B cell (primary cell): ENCODE results near the gene HNF1B. TPM values are rescaled to one million over a fixed set of nuclear protein-coding genes. Genes with fewer than 3 reads are reported as not detected.

ENCODE experiments used
- ATAC-seq: fragments of 200-7000 bp; cut with Tn5 transposase; one replicate; pipeline ENCODE4 v1.10.0; 2021; ENCODE audit warnings: low read depth, mild to moderate bottlenecking, moderate number of reproducible peaks, moderate library complexity
- CTCF ChIA-PET: fragments of 350-600 bp; sonication (Branson Sonifier 250); formaldehyde crosslinking; loops from one replicate; lab custom pipeline; 2021; ENCODE audit warnings: antibody characterized with exemption, inconsistent platforms; lab: Charles Lee
- POLR2A ChIA-PET: fragments of 350-600 bp; sonication (Branson Sonifier 250); formaldehyde crosslinking; loops from one replicate; lab custom pipeline; 2021; ENCODE audit warnings: antibody characterized with exemption; lab: Charles Lee
- DNase-seq: peaks from one replicate; pipeline ENCODE4 v3.0.0; 2013
- H2AFZ ChIP-seq: 2 replicates; pipeline ENCODE4 v1.6.1; 2012; ENCODE audit warnings: mild to moderate bottlenecking, low read depth, low read length; ENCODE audit not compliant: insufficient read depth, poor library complexity, severe bottlenecking
- H3K27ac ChIP-seq, 2 donors: 1 replicate in 1 of 2; 2 replicates in 1 of 2; pipeline ENCODE4 v1.5.1; 2012 to 2013; ENCODE audit warnings: low read length in 2 of 2, mild to moderate bottlenecking in 2 of 2, moderate library complexity in 1 of 2
- H3K27me3 ChIP-seq, 4 experiments: fragments of 200-600 bp in 1 of 4; sonication (generic) in 1 of 4; replicated peaks in 1 of 4; 1 replicate in 2 of 4; 2 replicates in 2 of 4; pipeline versions ENCODE4 v1.6.1 to v1.7.0; 2013 to 2016; ENCODE audit warnings: low read length in 3 of 4, mild to moderate bottlenecking in 2 of 4, mixed read lengths in 1 of 4, moderate library complexity in 1 of 4; ENCODE audit not compliant: insufficient read depth in 4 of 4, control insufficient read depth in 3 of 4; ENCODE audit errors: control extremely low read depth in 1 of 4
- H3K36me3 ChIP-seq, 2 experiments: replicated peaks in 1 of 2; 1 replicate in 1 of 2; 2 replicates in 1 of 2; pipeline versions ENCODE4 v1.6.1 to v1.7.1; 2013; ENCODE audit warnings: low read length in 1 of 2; ENCODE audit not compliant: insufficient read depth in 2 of 2, control insufficient read depth in 1 of 2; ENCODE audit errors: control extremely low read depth in 1 of 2, extremely low read depth in 1 of 2
- H3K4me1 ChIP-seq, 2 donors: fragments of 200-600 bp in 1 of 2; sonication (generic) in 1 of 2; 1 replicate in 1 of 2; 2 replicates in 1 of 2; pipeline versions ENCODE4 v1.5.1 to v1.6.1; 2013 to 2017; ENCODE audit warnings: low read length in 2 of 2; ENCODE audit not compliant: control insufficient read depth in 2 of 2, insufficient read depth in 2 of 2
- H3K4me2 ChIP-seq: replicated peaks from 2 replicates; pipeline ENCODE3; 2012; ENCODE audit warnings: mild to moderate bottlenecking, low read depth, low read length; ENCODE audit not compliant: poor library complexity, severe bottlenecking
- H3K4me3 ChIP-seq, 5 experiments: fragments of 200-600 bp in 1 of 5; sonication (generic) in 1 of 5; 1 replicate in 3 of 5; 2 replicates in 2 of 5; pipeline versions ENCODE4 v1.5.1 to v1.7.0; 2011 to 2016; ENCODE audit warnings: low read length in 4 of 5, mild to moderate bottlenecking in 4 of 5, low read depth in 2 of 5, control low read depth in 1 of 5, moderate library complexity in 1 of 5; ENCODE audit not compliant: insufficient read depth in 1 of 5; ENCODE audit errors: control extremely low read depth in 1 of 5, extremely low read depth in 1 of 5
- H3K79me2 ChIP-seq: fragments of 200-600 bp; sonication (generic); one replicate; pipeline ENCODE4 v1.6.0; 2016; ENCODE audit warnings: low read length; ENCODE audit not compliant: control insufficient read depth, insufficient read depth
- H3K9ac ChIP-seq: fragments of 200-600 bp; sonication (generic); 2 replicates; pipeline ENCODE4 v1.6.1; 2017; ENCODE audit warnings: mild to moderate bottlenecking, low read length, moderate library complexity
- H3K9me3 ChIP-seq, 3 donors: one replicate each; pipeline versions ENCODE4 v1.6.1 to v1.7.1; 2013; ENCODE audit warnings: low read length in 2 of 3; ENCODE audit not compliant: control insufficient read depth in 2 of 3, insufficient read depth in 1 of 3; ENCODE audit errors: control extremely low read depth in 1 of 3
- H4K20me1 ChIP-seq: 2 replicates; pipeline ENCODE4 v1.6.0; 2012; ENCODE audit warnings: mild to moderate bottlenecking, low read length; ENCODE audit not compliant: insufficient read depth, control insufficient read depth, poor library complexity, severe bottlenecking
- H3K27ac Mint-ChIP-seq: one replicate; pipeline ENCODE4 v1.8.0; 2021; ENCODE audit warnings: mixed read lengths
- H3K27me3 Mint-ChIP-seq: one replicate; pipeline ENCODE4 v1.8.0; 2021; ENCODE audit warnings: mixed read lengths
- H3K4me1 Mint-ChIP-seq: one replicate; pipeline ENCODE4 v1.8.0; 2021; ENCODE audit warnings: mixed read lengths
- H3K4me3 Mint-ChIP-seq: one replicate; pipeline ENCODE4 v1.8.0; 2021; ENCODE audit warnings: mixed read lengths
- H3K9me3 Mint-ChIP-seq: one replicate; pipeline ENCODE4 v1.8.0; 2022; ENCODE audit warnings: mixed read lengths; ENCODE audit not compliant: insufficient read depth
- CTCF ChIP-seq: fragments of 200-600 bp; IDR thresholded peaks from one replicate; pipeline ENCODE4 v1.8.0; 2022; ENCODE audit warnings: antibody characterized with exemption, mild to moderate bottlenecking
- EZH2 ChIP-seq: IDR thresholded peaks from 2 replicates; pipeline ENCODE4 v1.6.1; 2012; ENCODE audit warnings: borderline replicate concordance, low read depth, mild to moderate bottlenecking, moderate library complexity, low read length; ENCODE audit not compliant: insufficient read depth, poor library complexity, severe bottlenecking
- WGBS: methylation state at CpG from one replicate; pipeline ENCODE4 v1.1.5; 2013; ENCODE audit warnings: missing lambda C conversion rate; ENCODE audit not compliant: insufficient coverage; 5-methylcytosine and 5-hydroxymethylcytosine counted together
- intact Hi-C: fragments of 100-400 bp; cut with micrococcal nuclease; formaldehyde crosslinking; loops from one replicate; pipeline ENCODE4 v1.10.0; 2022
- polyA plus RNA-seq: library from polyadenylated mRNA; depleted of rRNA; stranded (reverse); fragments of >200 nt; gene quantifications from 2 replicates; pipeline ENCODE4 v1.2.3, GENCODE V29; 2012
- total RNA-seq, 2 donors: library from RNA; stranded (reverse); fragments of 120-200 nt in 1 of 2; gene quantifications; 1 replicate in 1 of 2; 2 replicates in 1 of 2; pipeline versions ENCODE4 v1.2.3 to v1.2.4, GENCODE V29; 2013 to 2022

HNF1B gene
- total and polyA plus RNA-seq, 2 donors (not counting 1 experiment from before 2014, with no cell fraction given) = 1.5 TPM; not detected in 1

DNA sequence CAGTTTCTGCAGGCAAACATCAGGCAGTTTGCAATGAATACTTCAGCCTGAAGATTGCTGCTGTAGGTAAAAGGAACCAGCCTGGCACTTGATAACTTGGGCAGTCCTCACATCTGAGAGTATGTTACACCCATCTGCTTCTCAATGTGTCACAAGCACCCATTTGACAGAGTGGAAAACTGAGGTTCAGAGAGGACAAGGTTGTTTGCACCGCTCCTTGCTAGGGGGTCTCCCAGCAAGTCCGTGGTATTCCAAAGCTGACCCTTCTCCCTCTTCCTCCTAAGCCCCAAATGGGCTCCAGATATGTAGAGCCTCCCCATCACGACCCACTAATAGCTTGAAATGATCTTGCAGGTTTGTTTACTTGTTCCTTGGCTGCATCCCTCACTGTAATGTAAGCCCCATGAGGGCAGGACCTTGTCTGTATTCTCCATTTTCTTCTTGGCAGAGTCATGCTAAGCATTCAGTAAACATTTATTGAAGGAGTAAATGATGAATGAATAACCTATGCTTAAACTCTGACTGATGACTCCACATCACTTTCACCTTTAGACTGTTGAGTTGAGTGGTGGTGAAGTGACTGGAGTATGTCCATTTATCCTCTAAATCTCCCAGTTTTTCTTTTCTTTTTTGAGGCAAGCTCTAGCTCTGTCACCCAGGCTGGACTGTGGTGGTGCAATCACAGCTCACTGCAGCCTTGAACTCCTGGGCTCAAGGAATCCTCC is 26.4 kb downstream of the HNF1B start:
- 73% methylated on average over 3 of the region's 3 CpGs for WGBS
- Histone ChIP-seq H3K27ac (no peak overlapping the region), H3K9me3 (no peaks in the 10 kb centered on the region), H3K27me3 (peaks cover 0 to 12% (median 6%) of the 10 kb centered on the region in 4 experiments), H3K4me2 (no peak overlapping the region), H3K79me2 (no peaks in the 10 kb centered on the region), H4K20me1 (no peaks in the 10 kb centered on the region), H3K4me1 (no peaks in the 10 kb centered on the region), H3K36me3 (no peaks in the 10 kb centered on the region), H3K4me3 (no peak overlapping the region), H2AFZ (no peak overlapping the region), H3K9ac (no peak overlapping the region)
- CTCF ChIA-PET = no interaction called here
- TF ChIP-seq CTCF (no peak), EZH2 (no peak)
- Mint-ChIP-seq H3K4me1 (no peaks in the 10 kb centered on the region), H3K27ac (no peak overlapping the region), H3K27me3 (peaks cover 22% of the 10 kb centered on the region), H3K9me3 (no peaks in the 10 kb centered on the region), H3K4me3 (no peak overlapping the region)
- POLR2A ChIA-PET = no interaction called here
- no peak for ATAC-seq
- intact Hi-C loops = no loop called here
- DNase-seq = no peak

GRCh38 chr17:37717627-37718323 is 27.1 kb downstream of the HNF1B start:
- peaks cover 0 to 12% (median 6%) of the 10 kb centered on the region in 4 experiments for H3K27me3 ChIP-seq
- H3K36me3 ChIP-seq = no peaks in the 10 kb centered on the region
- Mint-ChIP-seq H3K9me3 (no peaks in the 10 kb centered on the region), H3K4me3 (no peak overlapping the region), H3K4me1 (no peaks in the 10 kb centered on the region), H3K27ac (no peak overlapping the region), H3K27me3 (peaks cover 22% of the 10 kb centered on the region)
- no peak overlapping the region for H3K4me3 ChIP-seq
- no peaks in the 10 kb centered on the region for H3K9me3 ChIP-seq
- CTCF ChIA-PET = interaction anchor here (0.6 kb wide), 1 partner anchor 671 kb away, joined by 3 read pairs; no protein-coding TSS in a partner anchor
- no peaks in the 10 kb centered on the region for H4K20me1 ChIP-seq
- POLR2A ChIA-PET = interaction anchor here (0.6 kb wide), 1 partner anchor 20 kb away, joined by 5 read pairs; no protein-coding TSS in a partner anchor
- no peak overlapping the region for H3K4me2 ChIP-seq
- no peaks in the 10 kb centered on the region for H3K4me1 ChIP-seq
- no peak overlapping the region for H2AFZ ChIP-seq
- no peak overlapping the region for H3K27ac ChIP-seq
- WGBS = 100% methylated on average over 1 of the region's 3 CpGs
- H3K79me2 ChIP-seq = no peaks in the 10 kb centered on the region
- intact Hi-C loops = no loop called here
- ATAC-seq = no peak
- H3K9ac ChIP-seq = no peak overlapping the region
- no peak for DNase-seq
- TF ChIP-seq EZH2 (no peak), CTCF (no peak)
